ENCODE measurements around the gene BEST1.
"Not testable (repeated sequence)": the region's sequence is repeated elsewhere in the genome, so short reads cannot be mapped to it uniquely, and the experiment has no call there.

The BEST1 gene

DNA sequence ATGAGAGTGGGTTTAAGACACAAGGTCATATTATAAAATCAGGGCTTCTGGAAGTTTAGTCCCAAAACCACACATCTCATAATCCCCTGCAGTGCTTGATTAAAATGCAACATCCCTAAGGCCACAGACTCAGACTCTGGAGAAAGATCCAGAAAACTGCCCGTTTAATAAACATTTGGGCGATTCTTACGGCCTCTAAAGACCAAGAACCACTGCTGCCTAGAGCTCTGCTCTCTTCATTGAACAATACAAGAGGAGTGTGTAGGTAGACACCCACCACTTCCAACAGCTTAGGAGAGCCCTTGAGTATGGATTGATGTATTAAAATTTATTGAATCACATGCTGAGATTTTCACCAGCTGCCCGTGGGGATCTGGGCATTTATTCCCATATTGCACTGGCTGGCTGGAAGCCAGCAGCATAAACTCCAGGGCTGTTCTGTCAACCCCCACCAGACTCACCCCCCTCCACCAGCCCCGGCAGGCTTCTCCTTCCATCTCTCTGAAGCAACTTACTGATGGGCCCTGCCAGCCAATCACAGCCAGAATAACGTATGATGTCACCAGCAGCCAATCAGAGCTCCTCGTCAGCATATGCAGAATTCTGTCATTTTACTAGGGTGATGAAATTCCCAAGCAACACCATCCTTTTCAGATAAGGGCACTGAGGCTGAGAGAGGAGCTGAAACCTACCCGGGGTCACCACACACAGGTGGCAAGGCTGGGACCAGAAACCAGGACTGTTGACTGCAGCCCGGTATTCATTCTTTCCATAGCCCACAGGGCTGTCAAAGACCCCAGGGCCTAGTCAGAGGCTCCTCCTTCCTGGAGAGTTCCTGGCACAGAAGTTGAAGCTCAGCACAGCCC is 749 bp upstream of the BEST1 start:
- no peak for DNase-seq

DNA sequence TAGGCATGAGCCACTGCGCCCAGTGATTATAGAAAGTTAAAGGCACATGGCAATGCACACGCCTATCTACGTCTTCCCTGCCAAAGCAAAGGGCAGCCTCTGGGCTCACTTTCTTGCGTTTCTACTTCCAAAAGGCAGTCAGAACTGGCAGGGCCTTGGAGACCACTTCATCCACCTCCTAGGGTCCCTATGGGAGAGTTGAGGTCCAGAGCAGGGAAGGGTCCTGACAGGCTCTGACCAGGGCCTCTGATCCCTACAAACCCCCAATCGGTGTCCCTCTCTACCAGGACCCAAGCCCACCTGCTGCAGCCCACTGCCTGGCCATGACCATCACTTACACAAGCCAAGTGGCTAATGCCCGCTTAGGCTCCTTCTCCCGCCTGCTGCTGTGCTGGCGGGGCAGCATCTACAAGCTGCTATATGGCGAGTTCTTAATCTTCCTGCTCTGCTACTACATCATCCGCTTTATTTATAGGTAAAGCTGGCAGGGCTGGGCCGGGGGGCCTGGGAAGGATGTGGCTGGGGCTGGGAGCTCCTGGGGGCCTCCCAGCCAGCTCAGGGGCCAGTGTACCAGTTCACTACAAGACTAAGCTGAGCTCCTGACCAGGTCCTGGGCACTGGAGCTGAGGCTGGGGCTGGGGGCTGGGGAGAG is 1.5 kb downstream of the BEST1 start:
- no peak for DNase-seq

DNA sequence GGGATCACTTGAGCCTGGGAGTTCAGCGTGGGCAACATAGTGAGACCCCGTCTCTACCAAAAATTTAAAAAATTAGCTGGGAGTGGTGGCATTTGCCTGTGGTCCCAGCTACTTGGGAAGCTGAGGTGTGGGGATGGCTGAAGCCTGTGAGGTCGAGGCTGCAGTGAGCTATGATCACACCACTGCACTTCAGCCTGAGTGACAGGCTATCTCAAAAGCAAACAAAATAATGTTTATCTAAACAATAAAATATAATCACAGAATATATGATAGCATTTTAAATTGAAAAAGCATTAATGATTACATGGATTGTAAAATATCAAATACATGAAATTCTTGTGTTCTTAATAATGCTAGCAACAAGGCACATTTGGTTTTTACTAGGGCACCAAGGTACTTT is 2.7 kb downstream of the BEST1 start:
- no peak for DNase-seq

DNA sequence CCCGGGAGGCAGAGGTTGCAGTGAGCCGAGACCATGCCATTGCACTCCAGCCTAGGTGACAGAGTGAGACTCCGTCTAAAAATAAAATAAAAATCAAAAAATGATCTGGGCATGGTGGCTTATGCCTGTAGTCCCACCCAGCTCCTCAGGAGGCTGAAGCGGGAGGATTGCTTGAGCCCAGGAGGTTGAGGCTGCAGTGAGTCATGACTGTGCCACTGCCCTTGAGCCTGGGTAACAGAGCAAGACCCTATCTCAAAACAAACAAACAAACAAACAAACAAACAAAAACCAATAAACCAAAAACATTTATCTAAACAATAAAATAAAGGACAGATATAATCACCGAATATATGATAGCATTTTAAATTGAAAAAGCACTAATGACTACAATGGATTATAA is 3.5 kb downstream of the BEST1 start:
- DNase-seq = not testable (repeated sequence)

DNA sequence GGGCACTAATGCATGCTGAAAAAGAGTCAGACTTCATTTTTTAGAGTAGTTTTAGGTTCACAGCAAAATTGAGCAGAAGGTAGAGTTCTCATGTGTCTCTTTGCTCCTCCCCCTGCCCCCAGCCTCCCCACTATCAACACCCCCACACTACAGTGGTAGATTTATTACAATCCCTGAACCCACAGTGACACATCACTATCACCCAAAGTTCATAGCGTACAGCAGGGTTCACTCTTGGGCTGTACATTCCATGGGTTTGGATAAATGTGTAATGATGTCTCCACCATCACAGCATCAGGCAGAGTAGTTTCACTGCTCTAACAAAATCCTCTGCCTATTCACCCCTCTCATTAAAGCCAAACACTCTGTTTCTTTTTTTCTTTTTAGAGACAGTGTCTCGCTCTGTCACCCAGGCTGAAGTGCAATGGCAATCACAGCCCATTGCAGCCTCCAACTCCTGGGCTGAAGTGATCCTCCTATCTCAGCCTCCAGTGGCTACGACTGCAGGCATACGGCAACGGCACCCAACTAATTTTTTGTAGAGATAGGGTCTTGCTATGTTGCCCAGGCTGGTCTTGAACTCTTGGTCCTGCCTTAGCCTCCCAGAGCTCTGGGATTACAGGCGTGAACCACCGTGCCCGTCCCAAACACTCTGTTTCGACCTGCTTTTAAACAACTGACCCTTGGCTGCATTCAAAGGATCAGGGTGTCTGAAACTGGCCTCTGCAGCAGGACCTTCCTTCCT is 4.1 kb downstream of the BEST1 start:
- DNase-seq = no peak

DNA sequence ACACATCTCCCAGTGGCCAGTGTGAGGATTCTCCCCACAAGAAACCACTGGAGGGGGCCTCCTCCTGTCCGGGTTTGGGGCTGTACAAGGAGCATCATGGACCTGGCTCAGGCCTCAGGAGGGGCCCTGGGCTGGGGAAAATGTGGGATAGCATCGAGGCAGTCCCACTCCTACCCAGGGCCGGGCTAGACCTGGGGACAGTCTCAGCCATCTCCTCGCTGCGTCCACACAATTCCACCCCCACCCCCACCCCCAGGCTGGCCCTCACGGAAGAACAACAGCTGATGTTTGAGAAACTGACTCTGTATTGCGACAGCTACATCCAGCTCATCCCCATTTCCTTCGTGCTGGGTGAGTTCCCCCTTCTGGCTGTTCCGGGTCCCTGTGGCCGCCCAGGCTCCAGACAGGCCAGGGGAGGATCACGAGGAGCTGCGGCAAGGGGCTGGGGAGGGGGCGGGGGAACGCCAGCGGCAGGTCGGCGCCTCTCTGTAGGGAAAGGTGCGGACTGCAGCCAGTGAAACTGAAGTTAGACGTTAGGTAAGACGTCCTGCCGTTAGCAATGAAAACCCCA is 4.8 kb downstream of the BEST1 start:
- DNase-seq = no peak

DNA sequence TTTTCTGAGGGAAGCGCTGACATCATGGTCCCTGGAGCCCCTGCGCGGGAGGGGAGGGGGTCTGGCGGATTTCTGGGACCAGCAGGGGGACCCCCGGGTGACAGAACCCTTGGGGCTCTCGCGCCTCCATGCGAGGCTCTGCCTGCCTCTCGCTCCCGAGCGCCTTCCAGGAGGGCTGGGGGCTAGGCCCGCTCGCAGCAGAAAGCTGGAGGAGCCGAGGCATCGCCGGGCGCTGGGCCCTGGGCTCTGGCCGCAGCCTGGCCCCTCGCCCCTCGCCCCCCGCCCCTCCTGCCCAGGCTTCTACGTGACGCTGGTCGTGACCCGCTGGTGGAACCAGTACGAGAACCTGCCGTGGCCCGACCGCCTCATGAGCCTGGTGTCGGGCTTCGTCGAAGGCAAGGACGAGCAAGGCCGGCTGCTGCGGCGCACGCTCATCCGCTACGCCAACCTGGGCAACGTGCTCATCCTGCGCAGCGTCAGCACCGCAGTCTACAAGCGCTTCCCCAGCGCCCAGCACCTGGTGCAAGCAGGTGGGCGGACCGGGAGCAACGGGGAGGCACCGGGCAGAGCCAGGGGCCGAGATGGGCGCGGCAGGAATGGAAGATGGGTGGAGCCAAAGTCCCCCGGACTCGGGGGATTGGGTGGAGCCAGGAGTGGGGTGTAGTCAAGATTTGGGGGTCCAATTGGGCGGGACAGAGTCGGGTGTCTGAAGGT is 5.4 kb downstream of the BEST1 start:
- no peak for DNase-seq

DNA sequence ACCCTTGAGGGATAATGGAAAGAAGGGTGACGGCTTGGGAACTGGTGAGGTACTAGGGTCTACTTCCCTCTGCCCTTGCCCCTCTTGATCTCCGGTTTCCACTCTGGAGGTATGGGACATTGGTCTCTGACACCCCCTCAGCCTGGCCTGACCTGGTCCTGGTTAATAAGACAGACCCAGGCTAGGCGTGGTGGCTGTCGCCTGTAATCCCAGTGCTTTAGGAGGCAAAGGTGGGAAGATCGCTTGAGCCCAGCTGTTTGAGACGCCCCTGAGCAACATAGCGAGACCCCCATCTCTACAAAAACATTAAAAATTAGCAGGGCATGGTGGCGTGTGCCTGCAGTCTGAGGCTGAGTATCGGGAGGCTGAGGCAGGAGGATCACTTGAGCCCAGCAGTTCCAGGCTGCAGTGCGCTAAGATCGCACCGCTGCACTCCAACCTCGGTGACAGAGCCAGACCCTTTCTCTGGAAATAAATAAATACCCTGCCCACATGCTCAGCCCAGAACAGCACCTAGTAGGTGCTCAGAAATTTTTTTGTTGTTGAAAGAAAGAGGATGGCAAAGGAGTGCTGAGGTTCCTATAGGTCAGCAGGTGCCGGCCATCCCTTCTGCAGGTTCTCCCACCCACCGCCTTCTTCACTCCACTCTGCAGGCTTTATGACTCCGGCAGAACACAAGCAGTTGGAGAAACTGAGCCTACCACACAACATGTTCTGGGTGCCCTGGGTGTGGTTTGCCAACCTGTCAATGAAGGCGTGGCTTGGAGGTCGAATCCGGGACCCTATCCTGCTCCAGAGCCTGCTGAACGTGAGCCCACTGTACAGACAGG is 6.3 kb downstream of the BEST1 start:
- no peak for DNase-seq

DNA sequence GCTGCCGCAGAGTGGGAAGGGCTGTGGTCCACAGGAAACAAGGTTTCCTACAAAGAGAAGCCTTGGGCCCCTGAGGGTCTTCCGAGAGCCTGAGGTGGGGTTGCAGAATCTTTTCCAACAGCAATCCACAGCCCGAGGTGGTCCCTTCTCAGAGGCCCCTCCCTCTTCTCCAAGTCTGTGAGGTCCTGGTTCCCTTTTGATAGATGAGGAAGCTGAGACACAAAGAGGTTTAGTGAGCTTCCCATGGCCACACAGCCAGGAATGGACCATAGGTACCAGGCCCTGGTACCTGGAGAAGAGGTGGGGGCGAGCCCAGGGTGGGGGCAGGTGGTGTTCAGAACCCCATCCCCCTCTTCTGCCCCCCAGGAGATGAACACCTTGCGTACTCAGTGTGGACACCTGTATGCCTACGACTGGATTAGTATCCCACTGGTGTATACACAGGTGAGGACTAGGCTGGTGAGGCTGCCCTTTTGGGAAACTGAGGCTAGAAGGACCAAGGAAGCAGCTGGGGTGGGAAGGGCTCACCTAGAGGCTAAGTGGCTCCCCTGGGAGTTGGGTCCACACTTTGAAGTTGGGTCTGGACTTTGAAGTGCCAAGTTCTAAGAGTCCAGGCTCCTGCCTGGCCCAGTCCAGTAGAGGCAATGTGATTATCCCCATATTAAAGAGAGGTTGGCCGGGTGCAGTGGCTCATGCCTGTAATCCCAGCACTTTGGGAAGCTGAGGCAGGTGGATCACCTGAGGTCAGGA is 7.0 kb downstream of the BEST1 start:
- no peak for DNase-seq

DNA sequence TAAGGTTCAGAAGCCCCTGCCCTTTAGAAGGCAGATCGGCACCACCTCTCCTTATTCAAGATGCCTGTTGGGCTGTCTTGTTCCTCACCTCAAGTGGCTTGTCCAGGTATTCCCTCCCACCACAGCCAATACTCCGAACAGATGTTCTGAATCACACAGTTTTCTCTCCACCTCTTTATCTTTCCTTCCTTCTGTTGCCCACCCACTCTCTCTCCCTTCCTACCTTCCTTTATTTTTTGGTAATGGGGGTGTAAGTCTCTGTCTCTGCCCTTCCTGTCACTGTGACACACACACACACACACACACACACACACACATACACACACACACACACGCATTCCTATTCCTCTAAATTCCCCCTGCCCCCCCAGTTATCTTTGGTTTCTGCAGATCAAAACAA is 8.4 kb downstream of the BEST1 start:
- DNase-seq = no peak

DNA sequence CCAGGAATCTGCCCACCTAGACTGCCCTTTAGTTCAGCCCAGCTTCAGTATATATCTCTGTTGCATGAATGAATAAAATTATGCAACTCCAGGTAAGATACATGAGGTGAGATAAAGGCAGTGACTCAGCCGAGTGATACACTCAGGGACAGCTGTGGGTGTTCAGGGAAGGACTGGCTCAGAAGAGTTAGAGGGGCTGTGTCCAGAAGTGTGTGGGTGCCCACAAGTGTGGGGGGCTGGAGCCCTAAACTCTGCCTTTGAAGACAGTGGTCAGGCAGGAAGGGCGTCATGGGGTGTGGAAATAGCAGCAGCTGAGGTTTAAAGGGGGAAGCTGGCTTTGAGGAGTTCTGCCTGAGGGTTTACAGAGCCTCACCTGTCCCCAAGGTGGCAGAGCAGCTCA is 9.0 kb downstream of the BEST1 start:
- DNase-seq = no peak

DNA sequence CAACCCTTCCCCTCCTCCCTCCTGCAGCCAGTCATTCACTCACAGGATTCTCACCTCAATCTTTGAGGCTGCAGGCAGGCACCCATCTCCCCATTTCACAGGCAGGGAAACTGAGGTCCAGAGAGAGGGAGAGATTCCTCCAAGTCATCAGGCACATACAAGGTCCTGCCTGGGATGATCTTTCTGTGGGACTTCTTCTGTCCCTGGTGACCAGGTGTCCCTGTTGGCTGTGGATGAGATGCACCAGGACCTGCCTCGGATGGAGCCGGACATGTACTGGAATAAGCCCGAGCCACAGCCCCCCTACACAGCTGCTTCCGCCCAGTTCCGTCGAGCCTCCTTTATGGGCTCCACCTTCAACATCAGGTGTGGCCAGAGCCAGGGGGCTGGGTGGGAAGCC is 9.5 kb downstream of the BEST1 start:
- no peak for DNase-seq

DNA sequence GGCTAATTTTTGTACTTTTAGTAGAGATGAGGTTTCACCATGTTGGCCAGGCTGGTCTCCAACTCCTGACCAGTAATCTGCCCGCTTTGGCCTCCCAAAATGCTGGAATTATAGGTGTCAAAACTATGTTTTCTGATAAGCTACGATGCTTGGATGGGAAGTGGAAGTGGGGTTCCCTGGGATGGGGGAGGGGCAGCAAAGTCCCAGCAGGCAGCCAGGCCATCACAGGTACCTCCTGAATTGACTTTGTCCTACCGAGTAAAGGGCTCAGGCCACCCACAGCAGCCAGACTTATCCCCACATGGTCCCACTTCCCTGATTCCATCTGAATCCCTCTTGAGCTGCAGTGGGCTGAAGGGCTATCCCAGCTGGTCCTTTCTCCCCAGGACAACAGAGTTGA is 10.4 kb downstream of the BEST1 start:
- no peak for DNase-seq

DNA sequence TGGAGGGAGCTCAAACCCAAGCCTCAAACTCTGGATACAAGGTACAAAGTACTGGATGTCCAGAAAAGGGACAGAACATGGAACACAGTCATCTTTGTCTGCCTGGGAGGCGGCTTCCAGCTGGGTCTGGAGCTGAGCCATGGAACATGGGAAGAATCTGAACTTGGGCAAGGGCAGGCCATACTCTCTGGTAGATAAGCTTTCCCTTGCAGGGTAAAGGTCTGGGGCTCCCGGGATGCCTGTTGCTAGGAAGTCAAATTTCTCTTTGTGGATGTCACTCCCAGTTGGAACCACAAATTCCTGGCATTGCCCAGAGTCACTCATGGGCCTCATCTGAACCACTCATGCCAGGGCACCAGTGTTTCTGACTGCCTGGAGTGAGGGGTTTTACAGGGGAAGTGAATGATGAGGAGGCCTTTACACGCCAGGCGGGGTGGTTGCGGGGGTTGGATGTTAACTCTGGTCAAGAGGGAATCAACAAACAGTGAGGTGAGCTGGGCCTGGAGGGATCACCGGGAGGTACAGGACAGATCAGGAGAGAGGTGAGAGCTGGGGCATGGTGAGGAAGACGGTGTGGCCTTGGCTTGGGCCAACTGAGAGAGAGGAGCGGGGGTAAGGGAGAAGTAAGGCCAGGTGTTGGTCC is 11.5 kb downstream of the BEST1 start:
- no peak for DNase-seq

DNA sequence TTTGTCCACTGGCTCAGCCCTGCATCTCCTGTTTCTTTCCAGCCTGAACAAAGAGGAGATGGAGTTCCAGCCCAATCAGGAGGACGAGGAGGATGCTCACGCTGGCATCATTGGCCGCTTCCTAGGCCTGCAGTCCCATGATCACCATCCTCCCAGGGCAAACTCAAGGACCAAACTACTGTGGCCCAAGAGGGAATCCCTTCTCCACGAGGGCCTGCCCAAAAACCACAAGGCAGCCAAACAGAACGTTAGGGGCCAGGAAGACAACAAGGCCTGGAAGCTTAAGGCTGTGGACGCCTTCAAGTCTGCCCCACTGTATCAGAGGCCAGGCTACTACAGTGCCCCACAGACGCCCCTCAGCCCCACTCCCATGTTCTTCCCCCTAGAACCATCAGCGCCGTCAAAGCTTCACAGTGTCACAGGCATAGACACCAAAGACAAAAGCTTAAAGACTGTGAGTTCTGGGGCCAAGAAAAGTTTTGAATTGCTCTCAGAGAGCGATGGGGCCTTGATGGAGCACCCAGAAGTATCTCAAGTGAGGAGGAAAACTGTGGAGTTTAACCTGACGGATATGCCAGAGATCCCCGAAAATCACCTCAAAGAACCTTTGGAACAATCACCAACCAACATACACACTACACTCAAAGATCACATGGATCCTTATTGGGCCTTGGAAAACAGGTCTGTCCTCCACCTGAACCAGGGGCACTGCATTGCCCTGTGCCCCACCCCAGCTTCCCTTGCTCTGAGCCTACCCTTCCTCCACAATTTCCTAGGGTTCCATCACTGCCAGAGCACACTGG is 12.3 kb downstream of the BEST1 start:
- no peak for DNase-seq

DNA sequence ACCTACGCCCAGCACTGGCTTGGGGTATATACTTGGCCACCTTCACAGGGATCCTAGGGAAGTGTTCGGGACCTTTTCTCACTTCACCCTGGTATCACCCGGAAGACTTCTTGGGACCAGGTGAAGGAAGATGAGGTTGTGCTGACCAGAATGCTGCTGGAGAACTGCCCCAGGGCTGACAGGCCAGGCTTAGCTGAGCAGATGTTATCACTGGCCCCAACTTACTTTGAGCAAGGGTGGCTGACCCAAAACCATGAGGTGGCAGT is 12.8 kb downstream of the BEST1 start:
- no peak for DNase-seq

DNA sequence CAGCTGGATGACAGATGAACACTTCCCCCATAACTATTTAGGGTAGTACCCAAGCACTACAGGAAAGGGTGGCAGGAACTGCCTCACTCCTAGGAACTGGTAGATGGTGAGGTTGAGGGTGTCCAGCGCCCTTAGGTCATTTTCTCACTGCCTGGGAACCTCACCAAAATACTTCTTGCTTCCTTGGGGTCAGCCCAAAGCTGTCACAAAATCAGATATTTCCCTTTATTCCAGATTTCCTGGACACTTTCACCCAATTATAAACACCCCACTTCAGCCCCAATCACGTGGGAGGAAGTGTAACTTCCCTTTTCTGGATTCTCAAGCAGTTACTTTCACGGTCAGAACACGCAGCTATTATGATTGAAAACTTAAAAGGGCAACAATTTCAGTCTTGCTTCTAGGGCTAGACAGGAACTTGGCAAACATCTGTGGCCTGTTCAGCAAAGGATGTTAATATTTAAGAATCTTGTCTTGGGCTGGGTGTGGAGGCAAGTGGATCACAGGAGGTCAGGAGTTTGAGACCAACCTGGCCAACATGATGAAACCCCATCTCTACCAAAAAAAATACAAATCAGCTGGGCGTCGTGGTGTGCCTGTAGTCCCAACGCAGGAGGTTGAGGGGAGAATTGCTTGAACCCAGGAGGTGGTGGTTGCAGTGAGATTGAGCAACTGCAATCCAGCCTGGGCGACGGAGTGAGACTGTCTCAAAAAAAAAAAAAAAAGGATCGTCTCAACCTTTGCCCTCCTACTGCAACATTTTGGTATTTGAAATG is 13.3 kb downstream of the BEST1 start:
- DNase-seq = no peak

DNA sequence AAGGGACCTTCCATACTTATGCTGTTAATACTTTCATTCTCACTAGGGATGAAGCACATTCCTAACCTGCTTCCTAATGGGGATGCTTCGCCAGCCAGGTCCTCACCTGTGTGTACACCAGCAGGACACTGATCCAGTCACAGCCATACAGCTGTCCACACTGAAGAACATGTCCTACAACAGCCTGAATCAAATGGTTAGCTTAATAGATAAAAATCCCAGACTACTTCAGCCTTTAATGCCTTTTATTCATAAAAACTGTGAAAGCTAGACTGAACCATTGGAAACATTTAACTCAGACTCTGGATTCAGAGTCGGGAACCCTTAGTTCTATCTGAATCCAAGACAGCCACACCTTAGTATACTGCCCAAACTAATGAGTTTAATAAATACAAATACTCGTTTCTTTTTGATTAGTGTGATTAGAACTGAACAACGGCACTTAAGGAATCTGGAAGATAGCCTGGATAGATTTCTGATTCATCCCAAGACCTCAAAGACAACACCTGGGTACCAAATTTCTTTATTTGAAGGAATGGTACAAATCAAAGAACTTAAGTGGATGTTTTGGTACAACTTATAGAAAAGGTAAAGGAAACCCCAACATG is 14.0 kb downstream of the BEST1 start:
- no peak for DNase-seq
